Panc1 (cell line): ENCODE data around the gene ANKRD34C.

Experiments
- CTCF ChIP-seq: fragments of 450-650 bp; IDR thresholded peaks from 2 replicates; pipeline ENCODE4 v1.5.1; 2017; ENCODE audit warnings: mild to moderate bottlenecking
- SIN3A ChIP-seq: IDR thresholded peaks from 2 replicates; pipeline ENCODE4 v1.6.1; 2012; ENCODE audit warnings: low read depth, mild to moderate bottlenecking, low read length, moderate library complexity, borderline replicate concordance; ENCODE audit not compliant: insufficient read depth

GRCh38 chr15:79316864-79317263 is 34.3 kb downstream of the ANKRD34C start:
- TF ChIP-seq SIN3A = no peak
- TF ChIP-seq CTCF = no peak
